Measurements from ENCODE around the gene DOCK3.
"Not testable (repeated sequence)": the region's sequence is repeated elsewhere in the genome, so short reads cannot be mapped to it uniquely, and the experiment has no call there.

The DOCK3 gene

DNA sequence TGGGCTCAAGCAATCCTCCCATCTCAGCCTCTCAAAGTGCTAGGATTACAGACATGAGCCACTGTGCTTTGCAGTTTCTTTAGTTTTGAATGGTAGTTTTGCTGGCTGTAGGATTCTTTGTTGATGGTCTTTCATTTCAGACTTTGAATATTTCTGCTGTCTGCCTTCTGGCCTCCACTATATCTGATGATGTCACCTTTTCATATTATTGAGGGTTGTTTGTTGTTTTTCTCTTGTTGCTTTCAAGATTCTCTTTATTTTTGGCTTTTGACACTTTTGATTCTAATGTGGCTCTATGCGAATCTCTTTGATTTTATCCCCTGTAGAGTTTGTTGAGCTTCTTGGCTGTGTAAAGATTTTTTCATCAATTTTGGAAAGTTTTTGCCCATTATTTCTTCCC lies 631.4 kb downstream of the DOCK3 start:
- no peak for DNase-seq (ENCODE audit: low read depth in 2 of 2)

- DNase-seq (ENCODE audit: low read depth in 2 of 2) = no peak
These were observed 632.7 kb downstream of the DOCK3 start for GRCh38 chr3:51307458-51307857.

DNA sequence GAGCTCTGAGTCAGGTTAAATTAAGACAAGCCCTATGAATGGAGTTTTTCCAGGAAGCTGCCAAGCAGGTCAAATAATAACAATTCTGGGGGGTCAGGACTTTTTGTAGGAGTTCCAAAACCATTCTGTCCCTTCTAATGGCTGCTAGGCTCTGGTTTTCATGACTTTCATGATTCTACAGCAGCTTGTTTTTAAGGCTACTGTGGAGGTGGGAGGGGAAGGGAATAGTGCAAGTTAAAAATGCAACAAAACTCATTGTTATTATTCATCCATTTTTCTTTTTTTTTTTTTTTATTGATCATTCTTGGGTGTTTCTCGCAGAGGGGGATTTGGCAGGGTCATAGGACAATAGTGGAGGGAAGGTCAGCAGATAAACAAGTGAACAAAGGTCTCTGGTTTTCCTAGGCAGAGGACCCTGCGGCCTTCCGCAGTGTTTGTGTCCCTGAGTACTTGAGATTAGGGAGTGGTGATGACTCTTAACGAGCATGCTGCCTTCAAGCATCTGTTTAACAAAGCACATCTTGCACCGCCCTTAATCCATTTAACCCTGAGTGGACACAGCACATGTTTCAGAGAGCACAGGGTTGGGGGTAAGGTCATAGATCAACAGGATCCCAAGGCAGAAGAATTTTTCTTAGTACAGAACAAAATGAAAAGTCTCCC lies 633.3 kb downstream of the DOCK3 start:
- not testable (repeated sequence) for DNase-seq (ENCODE audit: low read depth in 2 of 2)

DNA sequence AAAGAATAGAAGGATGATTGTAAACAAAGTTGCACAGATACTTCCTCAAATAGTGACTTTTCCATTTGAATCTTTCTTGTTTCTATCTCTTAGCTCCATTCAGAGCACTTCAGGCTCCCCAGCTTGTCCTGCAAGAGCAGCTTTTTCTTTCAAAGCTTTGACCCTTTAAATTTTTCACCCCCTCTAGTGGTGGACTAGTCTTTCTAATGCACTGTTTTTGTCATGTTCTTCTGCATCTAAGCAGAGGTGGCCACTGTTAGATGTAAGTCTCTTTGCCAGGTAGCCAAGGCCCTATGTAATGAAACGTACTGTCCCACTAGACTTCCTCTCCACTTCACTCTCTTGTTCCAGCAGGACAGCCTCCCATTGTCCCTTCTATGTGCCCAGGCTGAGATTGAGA lies 636.3 kb downstream of the DOCK3 start:
- no peak for DNase-seq (ENCODE audit: low read depth in 2 of 2)

DNA sequence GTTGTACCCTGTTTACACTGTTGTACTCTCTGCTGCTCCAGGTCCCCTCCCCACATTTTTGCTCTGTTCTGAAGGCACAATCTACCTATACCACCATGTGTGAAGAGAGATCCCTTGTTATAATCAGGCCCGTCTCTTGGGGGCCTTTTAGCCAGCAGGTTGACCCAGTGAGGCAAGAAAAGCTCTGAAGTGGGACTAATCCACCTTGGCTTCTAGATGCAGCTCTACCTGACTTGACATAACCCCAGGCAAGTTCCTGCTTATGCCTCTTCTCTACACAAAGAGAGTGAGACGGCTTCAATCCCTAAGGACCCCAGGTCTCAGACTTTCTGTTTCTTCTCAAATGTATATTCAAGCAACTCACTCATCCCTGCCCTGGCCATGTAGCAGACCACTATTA lies 653.5 kb downstream of the DOCK3 start:
- DNase-seq (ENCODE audit: low read depth in 2 of 2) = no peak

DNA sequence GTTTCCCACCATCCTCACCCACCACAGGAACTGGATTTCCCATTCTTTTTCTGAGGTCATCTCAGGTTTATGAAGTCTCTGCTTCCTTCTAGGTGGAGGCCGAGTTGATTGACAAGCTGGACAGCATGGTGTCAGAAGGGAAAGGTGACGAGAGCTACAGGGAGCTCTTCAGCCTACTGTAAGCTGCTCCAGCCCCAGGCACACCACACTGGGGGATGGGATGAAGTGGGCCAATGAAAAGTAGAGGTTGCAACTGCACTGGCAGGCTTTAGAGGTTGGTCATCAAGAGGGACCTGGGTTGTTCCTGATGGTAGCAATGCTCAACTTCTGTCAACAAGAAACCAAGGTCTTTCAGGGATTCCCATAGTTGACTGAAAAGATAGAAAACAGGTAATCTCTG lies 655.3 kb downstream of the DOCK3 start:
- DNase-seq (ENCODE audit: low read depth in 2 of 2) = no peak

GRCh38 chr3:51332156-51332555 lies 657.4 kb downstream of the DOCK3 start:
- DNase-seq (ENCODE audit: low read depth in 2 of 2) = no peak

DNA sequence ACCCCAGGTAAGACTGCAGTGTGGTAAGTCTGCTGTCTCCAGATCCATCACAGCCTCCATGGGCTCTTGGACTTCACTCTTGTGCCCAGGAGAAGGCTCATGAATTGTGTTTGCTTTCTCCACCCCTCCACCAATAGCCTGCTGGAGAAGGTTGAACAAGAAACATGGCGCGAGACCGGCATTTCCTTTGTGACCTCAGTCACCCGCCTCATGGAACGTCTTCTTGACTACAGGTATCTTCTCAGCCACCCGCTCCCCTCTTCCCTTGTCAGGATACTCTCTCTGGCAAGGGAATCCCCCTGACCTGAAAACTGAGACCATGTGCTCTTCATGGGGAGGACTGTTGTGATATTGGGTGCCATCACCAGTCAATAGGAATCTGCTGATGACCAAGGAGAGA lies 658.3 kb downstream of the DOCK3 start:
- DNase-seq (ENCODE audit: low read depth in 2 of 2) = no peak

- no peak for DNase-seq (ENCODE audit: low read depth in 2 of 2)
These were observed 661.5 kb downstream of the DOCK3 start for GRCh38 chr3:51336261-51336660.

DNA sequence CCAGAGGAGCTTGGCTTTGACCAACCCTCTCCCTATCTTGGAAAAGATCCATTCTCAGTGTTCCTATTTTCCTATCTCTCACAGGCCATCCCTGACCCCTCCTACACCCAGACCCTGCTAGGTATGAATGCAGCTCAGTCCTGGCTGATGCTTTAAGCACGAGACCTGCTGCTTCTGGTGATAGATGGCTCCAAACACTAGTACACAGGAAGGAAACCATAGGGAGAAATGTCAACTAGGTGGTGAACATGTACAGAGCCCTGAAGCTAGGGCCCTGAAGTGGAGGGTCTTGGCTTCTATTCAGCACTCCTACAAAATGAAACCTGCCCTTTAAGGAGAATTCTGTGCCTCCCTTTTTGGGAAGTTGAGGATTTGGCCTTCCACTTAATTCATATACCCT lies 662.9 kb downstream of the DOCK3 start:
- no peak for DNase-seq (ENCODE audit: low read depth in 2 of 2)

DNA sequence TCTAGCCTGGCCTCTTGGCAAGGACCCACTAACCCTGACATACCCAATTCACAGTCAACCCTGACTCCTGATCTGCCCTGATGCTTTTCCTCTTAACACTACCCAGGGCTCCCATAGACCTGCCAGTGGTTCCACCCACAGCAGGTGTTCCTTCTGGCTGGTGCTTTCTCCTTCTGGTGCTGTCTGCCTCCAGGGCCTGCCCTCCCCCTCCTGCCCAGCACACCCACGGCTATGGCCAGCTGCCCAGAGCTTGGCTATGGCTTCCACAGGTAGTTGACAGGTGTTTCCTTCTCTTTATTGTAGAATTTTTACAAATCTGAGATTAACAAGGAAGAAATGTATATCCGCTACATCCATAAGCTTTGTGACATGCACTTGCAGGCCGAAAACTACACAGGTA lies 663.9 kb downstream of the DOCK3 start:
- no peak for DNase-seq (ENCODE audit: low read depth in 2 of 2)

DNA sequence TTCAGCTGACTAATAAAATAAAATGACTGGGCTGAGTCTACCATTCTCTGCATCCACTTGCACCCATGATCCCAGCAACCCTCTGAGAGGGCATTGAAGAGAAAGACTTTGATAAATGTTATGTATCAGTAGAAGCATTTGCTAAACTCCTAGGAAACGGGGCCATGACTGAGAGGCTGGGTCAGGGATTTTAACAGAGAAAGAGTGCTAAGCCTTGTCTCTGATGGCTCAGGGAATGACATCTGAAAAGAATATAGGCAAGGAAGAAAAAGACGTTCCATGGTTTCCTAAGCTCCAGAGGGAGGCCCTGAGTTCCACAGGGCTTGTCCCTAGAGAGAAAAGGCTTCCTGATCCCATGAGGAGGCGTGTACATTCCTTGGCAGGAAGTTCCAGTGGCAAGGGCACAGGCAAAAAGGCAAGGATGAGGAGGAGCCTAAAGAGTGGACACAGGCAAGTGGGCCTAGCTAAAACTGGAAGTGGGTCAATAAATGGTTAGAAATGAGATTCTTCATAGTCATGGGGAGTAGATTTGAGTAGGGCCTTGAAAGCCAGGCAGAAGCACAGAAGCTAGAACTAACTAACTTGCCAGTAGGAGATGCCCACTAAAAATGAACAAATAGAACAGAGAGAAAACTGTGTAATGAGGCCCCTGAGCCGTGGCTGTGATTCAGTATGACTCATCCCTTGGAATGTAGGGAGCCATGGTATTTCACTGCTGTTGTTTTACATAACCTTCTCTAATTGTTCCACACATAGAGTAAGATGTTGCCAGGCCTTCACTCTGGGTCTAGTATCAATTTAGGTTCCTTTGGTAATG lies 665.5 kb downstream of the DOCK3 start:
- no peak for DNase-seq (ENCODE audit: low read depth in 2 of 2)

DNA sequence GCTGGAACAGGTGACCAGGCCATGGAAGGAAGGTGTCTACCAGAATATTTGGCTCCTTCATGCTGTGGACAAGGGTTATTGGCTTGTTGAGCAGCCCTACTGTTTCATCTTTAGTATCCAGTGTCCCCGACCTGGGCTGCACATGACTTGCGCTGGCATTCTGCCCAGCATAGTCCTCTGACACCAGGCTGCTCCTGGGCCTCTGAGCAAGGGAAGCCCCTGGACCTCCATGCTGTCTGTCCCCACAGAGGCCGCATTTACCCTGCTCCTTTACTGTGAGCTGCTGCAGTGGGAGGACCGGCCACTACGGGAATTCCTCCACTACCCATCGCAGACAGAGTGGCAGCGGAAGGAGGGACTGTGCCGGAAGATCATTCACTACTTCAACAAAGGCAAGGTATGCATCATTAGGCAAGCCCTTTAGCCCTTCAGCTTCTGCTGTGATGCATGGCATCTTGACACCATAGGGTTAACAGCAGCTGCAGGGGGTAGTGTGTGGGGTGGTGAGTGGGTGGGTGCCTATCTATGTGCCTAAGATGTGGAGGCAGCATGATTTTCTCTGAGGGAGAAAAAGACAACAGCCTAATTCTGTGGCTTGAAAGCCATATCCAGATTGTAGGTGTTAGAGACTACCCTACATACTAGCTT lies 666.4 kb downstream of the DOCK3 start:
- DNase-seq (ENCODE audit: low read depth in 2 of 2) = no peak

DNA sequence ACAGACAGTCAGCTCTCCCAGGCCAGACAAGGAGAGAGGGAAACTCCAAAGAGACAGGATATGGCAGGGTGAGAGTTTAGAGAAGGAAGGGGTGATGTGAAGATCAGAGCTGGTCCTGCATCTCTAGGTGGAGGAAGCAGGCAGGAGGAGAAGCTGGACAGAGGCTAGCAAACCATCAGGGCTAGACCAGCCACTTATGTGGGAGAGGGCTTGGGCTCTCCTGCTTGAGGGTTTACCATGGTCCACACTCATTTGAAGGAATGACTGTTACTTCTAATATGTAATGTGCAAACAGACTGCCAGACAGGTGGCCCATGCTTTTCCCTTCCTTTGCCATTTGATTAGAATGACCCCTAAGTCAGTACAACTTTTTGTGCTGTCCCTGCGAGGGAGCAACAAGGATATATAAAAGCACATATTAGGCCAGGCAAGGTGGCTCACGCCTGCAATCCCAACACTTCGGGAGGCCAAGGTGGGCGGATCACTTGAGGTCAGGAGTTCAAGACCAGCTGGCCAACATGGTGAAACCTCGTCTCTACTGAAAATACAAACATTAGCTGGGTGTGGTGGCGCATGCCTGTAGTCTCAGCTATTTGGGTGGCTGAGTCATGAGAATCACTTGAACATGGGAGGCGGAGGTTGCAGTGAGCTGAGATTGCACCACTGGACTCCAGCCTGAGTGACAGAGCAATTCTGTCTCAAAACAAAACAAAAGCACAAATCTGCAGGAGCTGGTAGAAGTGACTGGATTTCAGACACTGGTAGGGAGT lies 669.4 kb downstream of the DOCK3 start:
- DNase-seq (ENCODE audit: low read depth in 2 of 2) = no peak

GRCh38 chr3:51350751-51351150 lies 676.0 kb downstream of the DOCK3 start:
- DNase-seq (ENCODE audit: low read depth in 2 of 2) = no peak

- no peak for DNase-seq (ENCODE audit: low read depth in 2 of 2)
These were observed 678.4 kb downstream of the DOCK3 start for GRCh38 chr3:51353131-51353530.

DNA sequence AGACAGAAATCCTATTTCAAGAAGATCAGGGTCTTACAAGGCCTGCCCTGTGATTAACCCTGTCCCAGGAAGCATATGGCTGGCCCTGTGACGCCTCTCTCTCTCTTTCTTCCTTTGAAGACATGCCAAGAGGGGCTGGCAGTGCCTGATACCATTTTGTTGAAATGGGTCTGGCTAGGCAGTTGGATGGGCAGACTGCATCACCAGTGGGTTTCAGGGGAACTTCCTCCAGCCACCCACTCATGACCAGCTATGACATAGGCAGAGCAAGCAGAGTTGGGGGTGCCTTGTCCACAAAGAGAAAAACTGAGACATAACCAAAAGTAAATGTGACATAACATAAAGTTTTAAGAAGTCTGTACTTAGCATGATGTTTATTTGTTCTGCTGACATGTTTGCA lies 679.0 kb downstream of the DOCK3 start:
- DNase-seq (ENCODE audit: low read depth in 2 of 2) = no peak

- no peak for DNase-seq (ENCODE audit: low read depth in 2 of 2)
These were observed 679.4 kb downstream of the DOCK3 start for GRCh38 chr3:51354172-51354571.

GRCh38 chr3:51354731-51355615 lies 680.2 kb downstream of the DOCK3 start:
- DNase-seq (ENCODE audit: low read depth in 2 of 2) = no peak

DNA sequence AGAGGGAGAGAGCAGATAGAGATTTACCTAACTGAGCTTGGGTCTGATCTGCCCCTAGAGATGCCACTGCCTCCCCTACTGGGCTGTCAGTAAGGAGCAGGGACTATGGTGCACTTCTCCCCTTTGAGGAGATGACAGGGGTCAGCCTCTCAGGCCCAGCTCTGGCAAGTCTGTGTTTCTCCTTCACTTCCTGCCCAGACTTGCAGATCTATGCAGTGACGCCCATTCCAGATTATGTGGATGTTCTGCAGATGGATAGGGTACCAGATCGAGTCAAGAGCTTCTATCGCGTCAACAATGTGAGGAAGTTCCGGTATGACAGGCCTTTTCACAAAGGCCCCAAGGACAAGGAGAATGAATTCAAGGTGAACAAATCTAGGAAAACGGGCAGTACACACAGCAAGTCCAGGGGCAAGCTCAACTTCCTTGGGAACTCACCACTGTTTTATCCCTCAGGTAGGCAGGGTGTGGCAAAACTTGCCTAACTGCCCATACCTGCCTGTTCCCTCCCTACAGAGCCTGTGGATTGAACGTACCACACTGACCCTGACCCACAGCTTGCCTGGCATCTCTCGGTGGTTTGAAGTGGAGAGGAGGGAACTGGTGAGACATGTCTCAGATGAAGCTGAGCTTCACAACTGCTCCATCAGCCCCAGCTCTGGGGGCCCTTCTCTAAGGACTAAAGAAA lies 681.3 kb downstream of the DOCK3 start:
- DNase-seq (ENCODE audit: low read depth in 2 of 2) = no peak

DNA sequence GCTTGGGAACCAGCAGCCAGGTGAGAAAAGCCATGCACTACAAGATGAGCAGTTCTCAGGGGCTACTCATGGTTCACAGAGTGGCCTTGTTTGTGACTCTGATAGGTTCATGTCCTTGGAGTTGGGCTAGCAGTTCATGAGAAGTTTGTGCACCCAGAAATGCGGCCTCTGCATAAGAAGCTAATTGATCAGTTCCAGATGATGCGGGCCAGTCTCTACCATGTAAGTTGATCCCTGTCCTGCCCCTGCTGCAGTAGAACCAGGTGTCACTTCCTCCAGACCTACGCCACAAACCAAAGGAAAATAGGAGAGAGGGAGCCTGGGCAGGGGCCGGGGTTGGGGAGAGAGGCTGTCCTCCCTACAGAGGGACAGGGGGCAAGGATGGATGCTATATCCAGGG lies 683.1 kb downstream of the DOCK3 start:
- no peak for DNase-seq (ENCODE audit: low read depth in 2 of 2)
